Left renal pelvis (tissue), 4 donors: Measurements from ENCODE around the gene AARS2. TPM values are rescaled to one million over a fixed set of nuclear protein-coding genes. Genes with fewer than 3 reads are reported as not detected.
A peak's percentile ranks its signal among the peaks of the same experiment; 100 is the strongest.
"Not testable (repeated sequence)": the region's sequence is repeated elsewhere in the genome, so short reads cannot be mapped to it uniquely, and the experiment has no call there.

ENCODE experiments used
- DNase-seq, 4 donors: peaks; one replicate each; pipeline ENCODE4 v3.0.0-alpha.2; 2013; ENCODE audit warnings: low read depth in 4 of 4, low spot score in 3 of 4
- polyA plus RNA-seq, 4 donors: library from polyadenylated mRNA; unstranded; fragments of 120-200 nt; gene quantifications; one replicate each; pipeline ENCODE4 v1.2.1, GENCODE V29; 2013; ENCODE audit not compliant: insufficient read length in 4 of 4

Gene AARS2
- 10 to 100 TPM; 11.1 to 21.8 (median 14.5) TPM for polyA plus RNA-seq

DNA sequence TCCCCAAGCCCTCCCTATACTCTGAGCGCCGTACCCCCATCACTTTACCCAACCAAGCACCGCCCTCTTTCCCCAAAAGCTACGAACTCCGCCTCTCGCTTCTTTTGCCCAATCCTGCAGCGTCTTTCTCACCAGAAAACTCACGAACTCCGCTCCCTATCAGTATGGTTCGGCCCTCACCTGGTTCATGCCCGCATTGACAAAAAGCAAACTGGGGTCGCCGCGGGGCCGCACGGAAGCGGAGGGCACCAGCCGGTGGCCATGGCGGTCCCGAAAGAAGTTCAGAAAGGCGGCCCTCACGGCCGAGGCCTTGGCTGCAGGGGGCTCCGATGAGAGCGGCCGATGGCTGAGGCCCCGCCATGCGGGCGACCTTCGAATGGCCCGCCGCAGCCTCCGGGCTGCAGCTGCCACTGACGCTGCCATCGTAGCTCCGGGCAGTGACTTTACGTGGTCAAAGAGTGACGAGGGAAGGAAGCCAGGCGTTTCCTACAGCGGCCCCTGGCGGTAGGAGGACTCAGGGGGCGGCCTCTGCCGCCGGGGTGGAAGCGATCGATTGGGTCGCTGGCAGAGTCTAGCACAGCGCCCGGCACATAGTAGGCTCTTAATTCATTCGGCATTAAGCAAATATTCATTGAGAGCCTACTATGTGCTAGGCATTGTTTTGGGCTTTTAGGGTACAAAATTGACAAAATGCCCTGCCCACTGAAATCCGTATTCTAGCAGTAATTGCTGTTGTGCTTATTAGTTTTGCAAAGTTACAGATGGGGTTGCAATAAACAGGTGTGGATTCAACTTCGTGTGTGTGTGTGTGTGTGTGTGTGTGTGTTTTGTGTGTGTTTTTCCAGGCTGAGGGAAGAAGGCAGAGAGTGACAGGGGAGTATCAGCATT lies at the start of gene AARS2:
Gene AARS2, minus strand, starts transcription at position 447 of the 888 bp plus-strand sequence. Its CDS starts 24 bp downstream, at position 423.
- DNase-seq, result peak; percentile 56 to 77 (median 70)

DNA sequence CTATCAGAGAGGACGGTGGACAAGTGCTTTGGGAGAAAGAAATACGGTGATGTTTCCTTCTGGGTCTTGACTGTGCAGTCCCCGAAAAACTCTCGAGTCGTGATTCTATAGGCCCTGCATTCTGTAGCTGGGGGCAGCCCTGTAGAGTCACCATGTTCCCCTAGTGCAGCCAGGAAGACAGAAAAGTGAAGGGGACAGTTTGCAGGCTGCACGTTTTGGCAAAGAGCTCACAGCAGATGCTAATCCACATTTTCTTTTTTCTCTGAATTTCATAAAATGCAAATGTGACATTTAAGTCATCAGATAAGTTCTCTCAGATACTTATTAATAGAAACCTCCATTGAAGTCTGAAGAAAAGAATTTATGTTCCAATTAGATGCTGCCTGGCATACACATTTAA lies 48.8 kb upstream of the AARS2 start:
- DNase-seq, result no peak

DNA sequence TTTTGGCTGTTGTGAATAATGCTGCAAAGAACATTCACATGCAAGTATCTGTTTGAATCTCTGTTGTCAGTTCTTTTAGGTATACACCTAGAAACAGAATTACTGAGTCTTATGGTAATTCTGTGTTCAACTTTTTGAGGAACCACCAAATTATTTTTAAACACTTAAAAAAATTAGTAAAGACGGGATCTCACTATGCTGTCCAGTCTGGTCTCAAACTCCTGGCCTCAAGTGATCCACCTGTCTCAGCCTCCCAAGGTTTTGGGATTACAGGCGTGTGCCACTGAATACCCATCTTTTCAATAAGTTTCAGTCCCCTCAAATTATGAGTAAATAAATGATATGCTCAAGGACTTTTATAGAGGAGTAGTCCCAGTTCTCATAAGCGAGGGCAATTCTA lies 46.8 kb upstream of the AARS2 start:
- DNase-seq, result no peak

DNA sequence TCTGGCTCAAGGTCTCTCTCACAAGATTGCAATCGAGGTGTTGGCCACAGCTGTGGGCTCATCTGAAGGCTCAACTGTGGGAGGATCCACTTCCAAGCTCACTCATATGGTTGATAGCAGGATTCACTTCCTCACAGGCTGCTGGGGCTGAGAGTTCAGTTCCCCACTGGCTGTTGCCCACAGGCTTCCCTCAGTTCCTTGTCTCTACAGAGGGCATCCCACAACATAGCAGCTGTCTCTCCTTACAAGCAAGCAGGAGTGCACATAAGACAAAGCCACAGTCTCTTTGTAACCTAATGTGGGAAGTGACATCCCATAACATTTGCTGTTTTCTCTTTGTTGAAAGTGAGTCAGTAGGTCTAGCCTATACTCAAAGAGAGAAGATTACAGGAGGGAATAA lies 43.3 kb upstream of the AARS2 start:
- no peak for DNase-seq

DNA sequence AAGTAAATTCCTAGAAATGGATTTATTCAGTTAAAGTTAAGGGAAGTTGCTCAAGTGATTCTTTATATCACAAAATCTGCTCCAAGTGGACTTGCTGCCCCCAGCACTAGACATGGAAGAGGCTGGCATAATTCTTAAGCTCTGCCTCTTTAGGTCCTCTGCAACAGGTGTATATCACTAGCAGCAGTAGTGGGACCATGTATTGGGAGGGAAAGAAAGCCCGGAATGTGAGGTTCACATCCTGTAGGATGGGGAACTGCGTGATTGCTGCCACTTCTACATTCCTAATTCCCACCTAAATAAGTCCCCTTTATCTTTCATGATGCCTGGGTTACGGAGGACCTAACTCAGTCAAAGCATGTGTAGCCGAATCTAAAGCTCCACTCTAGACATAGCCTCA lies 42.5 kb upstream of the AARS2 start:
- no peak for DNase-seq

DNA sequence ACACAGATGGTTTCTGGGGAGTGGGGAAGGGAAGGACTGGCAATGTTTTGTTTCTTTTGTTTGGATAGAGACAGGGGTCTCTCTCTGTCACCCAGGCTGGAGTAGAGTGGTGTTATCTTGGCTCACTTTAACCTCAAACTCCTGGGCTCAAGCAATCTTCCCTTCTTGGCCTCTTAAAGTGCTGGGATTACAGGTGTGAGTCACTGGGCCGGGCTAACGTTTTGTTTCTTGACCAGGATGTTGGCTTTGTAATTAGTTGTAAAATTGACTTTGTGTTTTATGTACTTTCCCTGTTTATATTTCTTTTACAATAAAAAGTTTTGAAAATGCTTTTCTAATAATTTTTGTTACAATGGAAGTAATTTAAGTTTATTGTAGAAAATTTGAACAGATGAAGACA lies 40.2 kb upstream of the AARS2 start:
- no peak for DNase-seq

DNA sequence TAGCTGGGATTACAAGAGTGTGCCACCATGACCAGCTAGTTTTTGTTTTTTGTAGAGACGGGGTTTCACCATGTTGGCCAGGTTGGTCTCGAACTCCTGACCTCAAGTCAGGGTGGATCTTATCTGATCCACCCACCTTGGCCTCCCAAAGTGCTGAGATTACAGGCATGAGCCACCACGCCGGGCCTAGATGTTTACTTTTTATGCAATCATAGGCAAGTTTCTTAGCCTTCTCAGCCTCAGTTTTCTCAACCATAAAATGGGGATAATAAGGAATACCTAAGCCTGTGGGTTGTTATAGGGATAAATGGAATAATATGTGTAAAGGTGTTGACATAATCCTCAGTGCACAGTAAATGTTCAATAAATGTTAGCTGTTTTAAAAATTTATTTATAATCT lies 39.1 kb upstream of the AARS2 start:
- DNase-seq, result no peak

DNA sequence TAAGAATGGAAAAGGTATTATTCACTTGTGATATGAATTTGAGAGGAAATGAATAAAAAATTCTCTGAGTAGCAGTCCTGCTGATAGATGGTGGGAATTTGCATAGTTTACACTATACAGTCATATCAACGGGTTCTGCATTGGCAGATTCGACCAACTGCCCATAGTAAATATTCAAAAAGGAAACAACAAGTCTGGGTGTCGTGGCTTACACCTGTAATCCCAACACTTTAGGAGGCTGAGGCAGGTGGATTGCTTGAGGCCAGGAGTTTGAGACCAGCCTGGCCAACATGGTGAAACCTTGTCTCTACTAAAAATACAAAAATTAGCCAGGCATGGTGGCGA lies 37.5 kb upstream of the AARS2 start:
- DNase-seq, result not testable (repeated sequence)

DNA sequence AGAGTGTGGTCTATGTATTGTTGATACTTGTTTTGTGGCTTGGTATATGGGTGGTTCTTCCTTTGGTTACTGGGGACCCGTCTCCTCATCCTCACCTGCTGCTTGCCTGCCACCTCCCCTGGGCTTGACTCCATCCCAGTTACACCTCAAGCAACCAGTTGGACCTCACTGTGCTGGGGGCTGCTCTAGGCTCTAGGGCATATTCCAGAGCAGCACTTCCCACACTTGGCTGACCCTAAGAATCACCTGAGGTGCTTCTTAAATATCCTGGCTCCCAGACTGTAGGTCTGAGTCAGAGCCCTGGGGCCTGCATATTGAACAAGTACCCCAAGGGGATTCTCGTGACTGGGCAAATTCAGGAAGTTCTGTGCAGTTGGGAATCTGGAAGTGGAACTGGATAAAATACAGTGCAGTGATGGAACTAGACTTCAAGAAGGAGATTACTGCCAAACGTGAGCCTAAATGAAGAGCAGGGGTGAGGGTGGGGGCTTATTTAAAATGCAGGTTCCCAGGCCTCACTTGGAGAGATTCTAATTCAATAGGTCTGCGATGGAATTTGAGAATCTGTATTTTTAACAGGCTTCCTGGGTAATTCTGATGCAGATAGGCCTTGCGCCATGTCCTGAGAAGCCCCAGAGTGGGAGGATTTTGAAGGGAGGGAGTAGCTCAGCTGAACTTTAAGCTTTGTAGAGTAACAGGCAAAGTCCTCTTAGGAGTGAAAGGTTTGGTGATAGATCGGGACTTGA lies 36.9 kb upstream of the AARS2 start:
- DNase-seq, result no peak

DNA sequence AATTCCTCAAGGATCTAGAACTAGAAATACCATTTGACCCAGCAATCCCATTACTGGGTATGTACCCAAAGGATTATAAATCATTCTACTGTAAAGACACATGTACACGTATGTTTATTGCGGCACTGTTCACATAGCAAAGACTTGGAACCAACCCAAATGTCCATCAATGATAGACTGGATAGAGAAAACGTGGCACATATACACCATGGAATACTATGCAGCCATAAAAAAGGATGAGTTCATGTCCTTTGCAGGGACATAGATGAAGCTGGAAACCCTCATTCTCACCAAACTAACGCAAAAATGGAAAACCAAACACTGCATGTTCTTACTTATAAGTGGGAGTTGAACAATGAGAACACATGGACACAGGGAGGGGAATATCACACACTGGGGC lies 33.7 kb upstream of the AARS2 start:
- DNase-seq, result not testable (repeated sequence)

DNA sequence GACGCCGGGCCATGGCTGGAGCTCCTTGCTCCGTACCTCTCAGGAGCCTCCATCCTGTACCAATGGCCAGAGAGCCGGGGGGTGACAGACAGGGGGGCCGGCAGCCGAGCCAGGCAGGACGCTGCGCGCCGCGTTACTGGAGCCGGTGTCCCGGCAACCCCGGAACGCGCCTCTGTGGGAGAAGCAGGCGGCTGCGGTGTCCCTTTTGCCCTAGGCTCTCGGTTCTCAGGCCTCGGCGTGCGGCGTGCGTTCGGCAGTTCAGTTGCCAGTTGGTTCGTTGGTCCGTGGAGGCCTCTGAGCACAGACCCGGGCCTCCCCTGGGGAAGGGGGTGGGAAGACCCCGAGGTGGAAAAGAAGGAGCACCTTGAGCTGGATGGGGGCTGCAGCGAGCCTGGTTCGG lies 29.3 kb upstream of the AARS2 start, which contains the start of gene SPATS1:
Gene SPATS1, plus strand, starts transcription at position 162 of the 400 bp plus-strand sequence. CDS start 446 bp downstream, outside the sequence.
- DNase-seq, result peak in 1 of 4 donors; percentile 19

DNA sequence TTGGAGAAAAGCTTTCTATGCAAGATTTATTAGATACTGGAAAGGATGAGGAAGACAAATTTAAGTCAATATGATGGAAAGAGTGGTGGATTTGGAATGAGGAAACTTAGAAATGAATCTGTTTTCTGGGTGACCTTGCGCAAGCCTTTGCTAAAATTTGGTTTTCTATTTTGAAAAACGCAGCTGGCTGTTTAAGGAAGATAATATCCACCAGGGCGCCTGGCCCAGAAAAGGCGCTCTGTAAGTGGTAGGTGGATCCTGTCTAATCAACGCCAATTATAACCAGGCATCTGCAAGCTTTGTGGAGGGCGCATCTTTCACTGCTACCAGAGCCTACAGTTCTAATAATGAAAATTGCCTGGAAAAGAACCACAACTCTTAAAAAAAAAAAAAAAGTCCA lies 28.9 kb upstream of the AARS2 start:
- DNase-seq, result no peak

DNA sequence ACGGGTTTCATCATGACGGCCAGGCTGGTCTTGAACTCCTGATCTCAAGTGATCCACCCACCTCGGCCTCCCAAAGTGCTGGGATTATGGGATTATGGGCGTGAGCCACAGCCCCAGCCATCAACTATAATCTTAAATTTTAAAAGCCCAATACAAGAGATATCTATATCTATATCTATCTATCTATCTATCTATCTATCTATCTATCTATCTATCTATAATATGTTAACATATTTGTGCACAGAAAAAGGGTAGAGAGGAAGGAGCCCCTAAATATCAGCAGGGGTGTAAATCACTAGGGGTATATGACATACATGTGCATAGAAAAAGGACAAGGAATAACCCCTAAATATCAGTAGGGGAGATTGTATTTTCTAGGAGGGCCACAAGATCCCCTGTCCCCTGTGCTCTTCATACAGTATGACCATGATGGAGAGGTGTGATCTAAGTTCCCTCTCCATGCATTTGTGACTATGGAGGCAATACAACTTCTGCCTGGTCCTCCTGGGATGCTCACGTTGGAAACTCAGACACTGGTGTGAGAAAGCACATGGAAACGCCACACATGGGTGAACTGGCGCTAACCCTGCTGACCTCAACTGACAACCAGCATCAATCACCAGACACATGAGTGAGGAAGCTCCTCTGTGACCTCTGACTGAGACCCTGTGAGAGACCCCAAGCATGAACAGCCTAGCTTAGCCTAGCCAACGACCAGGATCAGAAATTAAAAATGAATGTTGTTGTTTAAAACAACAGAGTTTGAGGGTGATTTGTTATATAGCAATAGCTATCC lies 28.1 kb upstream of the AARS2 start:
- peak in 1 of 4 donors; percentile 42 for DNase-seq

DNA sequence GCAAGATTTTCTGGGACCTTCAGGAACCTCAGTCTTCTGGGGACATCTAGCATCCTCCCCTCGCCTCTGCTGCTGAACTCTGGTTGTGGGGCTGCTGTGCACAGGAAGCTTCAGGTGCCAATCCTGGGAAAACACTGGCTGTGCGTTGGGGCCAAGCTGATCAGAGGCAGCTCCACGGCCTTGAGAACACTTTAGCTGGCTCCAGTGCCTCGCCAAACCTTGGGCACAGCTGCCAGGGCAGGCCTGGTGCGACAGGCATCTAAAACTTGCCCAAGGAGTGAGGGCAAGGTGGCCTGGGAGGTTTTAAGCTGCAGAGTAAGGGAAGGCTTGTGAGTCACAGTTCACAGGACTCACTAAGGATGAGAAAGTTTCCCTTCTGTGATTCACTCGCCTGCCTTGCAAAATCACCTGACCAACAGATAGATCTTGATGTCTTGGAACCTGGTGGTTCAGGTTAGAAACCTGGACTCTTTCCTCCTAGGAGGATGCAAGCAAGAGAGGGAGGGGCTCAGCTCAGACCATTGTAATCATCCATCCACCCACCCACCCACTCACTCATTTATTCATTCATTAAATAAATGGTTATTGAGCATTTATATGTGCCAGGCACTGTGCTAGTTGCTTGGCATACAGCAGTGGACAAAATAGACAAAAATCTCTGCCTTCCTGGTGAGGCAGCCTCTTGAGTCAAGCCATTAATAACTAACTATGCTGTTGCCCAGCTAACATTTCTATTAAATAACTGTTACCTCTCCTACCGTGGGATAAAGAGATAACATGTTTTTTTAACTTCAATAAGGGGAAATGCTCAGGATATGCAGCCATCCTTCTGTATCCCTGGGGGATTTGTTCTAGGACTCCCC lies 26.8 kb upstream of the AARS2 start:
- DNase-seq, result no peak

DNA sequence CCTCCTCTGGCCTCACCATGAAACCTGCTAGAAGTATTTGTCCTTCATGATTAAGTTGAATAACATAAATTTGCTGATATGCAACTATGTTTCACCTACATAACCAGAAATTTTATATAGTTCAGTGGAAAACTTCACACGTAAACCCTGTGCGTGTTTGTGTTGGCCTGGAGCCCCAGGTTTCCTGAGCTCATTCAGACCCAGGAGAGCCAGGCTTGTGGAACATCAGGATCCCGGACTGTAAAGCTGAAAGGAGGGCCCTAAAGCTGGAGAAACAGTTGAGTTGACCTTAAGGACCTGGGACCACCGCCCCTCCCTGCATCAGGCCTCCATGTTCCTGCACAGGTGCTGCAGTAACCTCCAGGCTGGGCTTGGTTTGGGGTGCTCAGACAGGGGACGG lies 26.2 kb upstream of the AARS2 start:
- DNase-seq, result no peak

DNA sequence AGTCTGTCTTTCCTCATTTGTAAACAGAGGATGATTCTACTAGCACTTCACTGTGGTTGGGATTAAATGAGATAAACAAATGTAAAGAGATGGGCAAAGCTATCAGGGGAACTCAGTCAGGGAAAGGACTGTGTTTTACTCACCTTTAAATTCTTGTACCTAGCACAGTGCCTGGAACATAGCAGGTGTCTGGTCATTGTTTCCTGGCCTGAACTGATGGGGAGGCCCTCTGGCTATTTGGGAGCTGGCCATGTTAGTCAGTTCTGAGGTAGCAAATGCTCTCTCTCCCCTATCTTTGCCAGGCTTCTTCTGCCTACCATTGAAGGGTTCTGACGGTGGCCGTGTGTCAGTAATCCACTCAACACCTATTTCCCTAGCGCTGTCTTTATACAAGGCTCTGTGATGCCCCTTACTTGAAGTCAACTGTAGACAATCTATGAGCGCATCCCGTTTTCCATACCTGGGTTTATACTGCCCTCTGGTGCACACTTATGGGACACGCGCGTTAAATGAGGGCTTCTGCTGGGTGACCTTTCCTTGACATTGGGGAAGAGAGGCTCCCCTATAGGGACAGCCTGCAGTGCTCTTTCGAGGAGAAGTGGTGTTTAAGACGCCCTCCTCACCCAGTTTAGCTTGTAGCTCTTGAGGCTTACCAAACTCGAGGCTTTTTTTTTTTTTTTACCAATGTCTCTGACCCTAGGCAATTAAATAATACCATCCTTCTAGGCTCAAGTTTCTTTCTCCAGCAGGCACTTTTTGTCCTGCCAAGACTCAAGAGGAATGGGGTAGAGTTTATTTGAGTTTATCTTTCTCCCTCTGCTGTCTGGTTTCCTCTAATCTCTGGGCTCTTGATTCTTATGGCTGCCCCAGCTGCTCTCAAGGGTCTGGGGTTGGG lies 25.3 kb upstream of the AARS2 start:
- DNase-seq, result peak in 1 of 4 donors; percentile 51

DNA sequence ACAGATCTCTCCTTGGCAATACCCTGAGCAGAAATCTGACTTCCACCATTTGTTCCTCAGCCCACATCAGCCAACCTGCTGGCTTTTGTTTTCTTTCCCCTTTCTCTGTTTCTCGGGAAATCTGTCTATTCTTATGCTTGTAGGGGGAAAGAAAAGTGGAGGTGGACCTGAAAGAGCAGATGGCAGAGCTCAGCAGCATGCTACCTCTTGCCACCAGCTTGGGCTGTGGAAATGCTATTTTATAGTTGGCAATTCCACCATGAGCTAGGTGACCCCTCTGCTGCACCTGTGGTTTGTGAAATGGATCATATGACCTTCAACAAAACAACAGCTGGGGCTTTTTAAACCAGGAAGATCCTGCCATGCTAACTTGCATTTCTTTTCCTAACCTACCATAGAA lies 22.5 kb upstream of the AARS2 start:
- DNase-seq, result no peak

DNA sequence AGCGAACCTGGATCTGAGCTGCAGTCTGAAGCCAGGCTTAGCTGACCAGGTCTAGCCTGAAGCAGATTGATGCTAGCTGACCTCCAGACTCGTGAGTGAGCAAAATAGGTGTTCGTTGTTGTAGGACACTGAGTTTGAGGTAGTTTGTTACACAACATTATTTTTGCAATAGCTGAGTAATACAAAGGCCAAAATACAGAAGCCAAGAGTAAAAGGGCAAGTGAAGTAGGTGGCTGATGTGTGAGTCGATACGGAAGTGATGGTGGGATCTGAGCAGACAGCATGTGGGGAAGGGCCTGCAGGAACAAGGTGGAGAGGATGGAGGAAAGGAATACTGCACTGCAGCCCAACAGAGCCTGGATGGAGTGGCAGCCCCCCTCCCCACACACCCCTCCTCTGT lies 20.8 kb upstream of the AARS2 start:
- DNase-seq, result no peak
